Progenitor cell of endocrine pancreas (in vitro differentiated cells): ENCODE data around the gene SMARCA4. TPM values are rescaled to one million over a fixed set of nuclear protein-coding genes. Genes with fewer than 3 reads are reported as not detected.

Source experiments
- DNase-seq: peaks from one replicate; pipeline ENCODE4 v3.0.0; 2021; ENCODE audit warnings: low spot score; ENCODE audit not compliant: unreplicated experiment
- H3K27ac Mint-ChIP-seq: 2 replicates; pipeline ENCODE4 v1.8.0; 2021; ENCODE audit warnings: mild to moderate bottlenecking, moderate library complexity, mixed read lengths
- H3K27me3 Mint-ChIP-seq: 2 replicates; pipeline ENCODE4 v1.8.0; 2021; ENCODE audit warnings: mixed read lengths
- H3K36me3 Mint-ChIP-seq: 2 replicates; pipeline ENCODE4 v1.8.0; 2022; ENCODE audit warnings: mixed read lengths; ENCODE audit not compliant: insufficient read depth
- H3K4me1 Mint-ChIP-seq: 2 replicates; pipeline ENCODE4 v1.8.0; 2021; ENCODE audit warnings: low read depth, mixed read lengths
- H3K4me3 Mint-ChIP-seq: 2 replicates; pipeline ENCODE4 v1.8.0; 2021; ENCODE audit warnings: low read depth, mild to moderate bottlenecking, moderate library complexity, mixed read lengths
- H3K9me3 Mint-ChIP-seq: 2 replicates; pipeline ENCODE4 v1.8.0; 2021; ENCODE audit warnings: low read depth, mixed read lengths
- total RNA-seq: library from RNA; stranded (reverse); gene quantifications from 2 replicates; pipeline ENCODE4 v1.2.1, GENCODE V29; 2021
- TF ChIP-seq, protein P1 (sequence below): fragments of 200-600 bp; sonication (generic); IDR thresholded peaks from one replicate; pipeline ENCODE4 v1.5.0; 2021; ENCODE audit warnings: antibody characterized with exemption, mild to moderate bottlenecking; ENCODE audit not compliant: unreplicated experiment

The SMARCA4 gene
- total RNA-seq, 1 donor from 2014 or later, result 334 TPM

DNA sequence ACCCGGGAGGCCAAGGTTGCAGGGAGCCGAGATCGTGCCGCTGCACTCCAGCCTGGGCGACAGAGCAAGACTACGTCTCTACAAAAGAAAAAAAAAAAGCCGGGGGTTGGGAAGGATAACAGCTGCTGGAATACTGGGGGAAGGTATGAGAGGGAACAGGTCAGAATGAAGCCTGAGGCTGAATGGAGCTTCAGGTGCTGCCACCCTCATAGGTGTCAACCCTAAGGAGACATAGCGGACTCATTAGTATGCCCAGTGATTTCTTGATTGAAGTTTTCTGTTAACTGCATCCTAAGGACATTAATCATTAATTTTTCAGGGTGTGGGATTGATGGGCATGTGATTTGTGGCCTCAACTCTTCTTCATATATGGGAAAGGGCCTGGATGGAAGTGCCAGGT is 6.0 kb downstream of the SMARCA4 start:
- no peak for DNase-seq
- H3K36me3 Mint-ChIP-seq, result peaks cover 7% of the 10 kb centered on the region
- no peaks in the 10 kb centered on the region for H3K9me3 Mint-ChIP-seq
- TF ChIP-seq, protein P1, sequence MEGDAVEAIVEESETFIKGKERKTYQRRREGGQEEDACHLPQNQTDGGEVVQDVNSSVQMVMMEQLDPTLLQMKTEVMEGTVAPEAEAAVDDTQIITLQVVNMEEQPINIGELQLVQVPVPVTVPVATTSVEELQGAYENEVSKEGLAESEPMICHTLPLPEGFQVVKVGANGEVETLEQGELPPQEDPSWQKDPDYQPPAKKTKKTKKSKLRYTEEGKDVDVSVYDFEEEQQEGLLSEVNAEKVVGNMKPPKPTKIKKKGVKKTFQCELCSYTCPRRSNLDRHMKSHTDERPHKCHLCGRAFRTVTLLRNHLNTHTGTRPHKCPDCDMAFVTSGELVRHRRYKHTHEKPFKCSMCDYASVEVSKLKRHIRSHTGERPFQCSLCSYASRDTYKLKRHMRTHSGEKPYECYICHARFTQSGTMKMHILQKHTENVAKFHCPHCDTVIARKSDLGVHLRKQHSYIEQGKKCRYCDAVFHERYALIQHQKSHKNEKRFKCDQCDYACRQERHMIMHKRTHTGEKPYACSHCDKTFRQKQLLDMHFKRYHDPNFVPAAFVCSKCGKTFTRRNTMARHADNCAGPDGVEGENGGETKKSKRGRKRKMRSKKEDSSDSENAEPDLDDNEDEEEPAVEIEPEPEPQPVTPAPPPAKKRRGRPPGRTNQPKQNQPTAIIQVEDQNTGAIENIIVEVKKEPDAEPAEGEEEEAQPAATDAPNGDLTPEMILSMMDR, result no peak
- peak overlapping the region; percentile 42 for H3K27ac Mint-ChIP-seq
- peaks cover 35% of the 10 kb centered on the region for H3K4me1 Mint-ChIP-seq
- H3K27me3 Mint-ChIP-seq, result no peaks in the 10 kb centered on the region
- H3K4me3 Mint-ChIP-seq, result no peak overlapping the region

DNA sequence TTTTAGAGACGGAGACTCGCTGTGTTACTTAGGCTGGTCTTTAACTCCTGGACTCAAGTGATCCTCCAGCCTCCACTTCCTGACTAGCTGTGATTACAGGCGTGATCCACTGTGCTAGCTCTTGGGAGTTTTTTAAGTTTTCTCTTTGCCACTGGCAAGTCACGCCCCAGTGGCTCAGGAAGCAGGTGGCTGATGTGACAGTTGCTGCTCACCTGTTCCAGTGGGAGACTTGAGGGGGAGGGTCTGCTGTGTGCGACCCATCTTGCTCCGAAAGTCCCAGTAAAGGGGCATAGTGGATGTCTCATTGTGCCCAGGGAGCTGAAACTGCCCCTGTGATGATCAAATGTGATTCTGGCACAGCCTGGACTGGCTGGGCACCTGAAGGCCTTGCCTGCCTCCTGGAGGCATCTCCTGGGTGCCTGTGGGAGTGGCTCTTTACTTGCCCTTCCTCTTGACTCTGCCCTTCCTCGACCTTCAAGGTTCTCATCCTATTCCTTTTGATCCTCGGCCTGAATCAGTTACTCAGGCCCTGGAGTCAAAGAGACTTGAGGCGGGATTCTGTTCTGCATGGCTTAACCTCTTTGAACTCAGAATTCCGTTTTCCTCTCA is 7.8 kb downstream of the SMARCA4 start:
- Mint-ChIP-seq H3K4me1 (peaks cover 29% of the 10 kb centered on the region), H3K27ac (peak overlapping the region; percentile 73), H3K36me3 (peaks cover 10% of the 10 kb centered on the region), H3K4me3 (no peak overlapping the region), H3K27me3 (no peaks in the 10 kb centered on the region), H3K9me3 (no peaks in the 10 kb centered on the region)
- TF ChIP-seq, protein P1, result no peak
- DNase-seq, result no peak

DNA sequence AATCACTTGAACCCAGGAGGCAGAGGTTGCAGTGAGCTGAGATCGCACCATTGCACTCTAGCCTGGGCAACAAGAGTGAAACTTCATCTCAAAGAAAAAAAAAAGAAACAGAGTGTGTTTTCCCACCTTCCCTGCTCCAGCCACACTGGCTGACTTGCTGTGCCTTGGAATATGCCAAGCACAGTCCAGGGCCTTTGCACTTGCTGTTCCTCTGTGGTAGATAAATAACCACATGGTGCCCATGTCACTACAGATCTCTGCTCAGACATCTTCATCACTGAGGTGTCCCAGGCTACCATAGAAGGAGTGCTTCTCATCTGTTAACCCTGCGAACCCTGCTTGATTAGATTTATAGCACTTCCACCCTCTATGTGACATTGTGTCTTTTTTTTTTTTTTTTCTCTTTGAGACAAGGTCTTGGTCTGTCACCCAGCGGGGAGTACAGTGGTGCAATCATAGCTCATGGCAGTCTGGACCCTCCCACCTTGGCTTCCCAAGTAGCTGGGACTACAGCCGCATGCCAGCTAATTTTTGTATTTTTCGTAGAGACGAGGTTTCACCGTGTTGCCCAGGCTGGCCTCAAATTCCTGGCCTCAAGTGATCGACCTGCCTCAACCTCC is 10.4 kb downstream of the SMARCA4 start:
- Mint-ChIP-seq H3K27me3 (no peaks in the 10 kb centered on the region), H3K9me3 (no peaks in the 10 kb centered on the region), H3K27ac (peak overlapping the region; percentile 49), H3K4me3 (no peak overlapping the region), H3K36me3 (peaks cover 13% of the 10 kb centered on the region), H3K4me1 (peaks cover 28% of the 10 kb centered on the region)
- TF ChIP-seq, protein P1, result no peak
- DNase-seq, result no peak

DNA sequence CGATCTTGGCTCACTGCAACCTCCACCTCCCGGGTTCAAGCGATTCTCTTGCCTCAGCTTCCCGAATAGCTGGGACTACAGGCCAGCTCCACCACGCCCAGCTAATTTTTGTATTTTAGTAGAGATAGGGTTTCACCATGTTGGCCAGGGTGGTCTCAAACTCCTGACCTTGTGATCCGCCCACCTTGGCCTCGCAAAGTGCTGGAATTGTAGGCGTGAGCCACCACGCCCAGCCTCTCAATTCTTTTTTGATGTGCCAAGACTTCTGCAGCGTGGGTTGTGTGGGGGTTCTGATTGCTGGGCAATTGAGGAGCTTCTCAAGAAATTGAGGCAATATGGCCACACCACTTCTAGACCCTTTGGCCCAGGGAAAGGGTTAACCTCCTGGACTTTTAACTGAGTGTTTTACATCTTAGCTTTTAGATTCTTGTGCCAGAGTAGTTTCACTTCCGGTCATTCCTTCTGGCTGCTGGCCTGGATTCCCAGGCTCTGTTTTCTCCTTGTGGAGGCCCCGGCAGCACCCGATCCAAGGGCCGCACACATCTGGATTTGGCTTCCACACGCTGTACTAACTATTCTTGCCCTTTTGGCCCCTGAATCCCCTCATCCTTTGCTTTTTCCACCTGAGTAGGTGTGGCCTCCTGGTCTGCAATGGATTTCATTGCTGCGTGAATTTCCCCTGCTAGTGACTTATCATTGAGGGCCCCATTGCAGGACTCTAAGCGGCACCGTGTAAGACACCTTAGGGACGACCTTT is 14.7 kb downstream of the SMARCA4 start:
- no peak overlapping the region for H3K4me3 Mint-ChIP-seq
- TF ChIP-seq, protein P1, result no peak
- H3K4me1 Mint-ChIP-seq, result peaks cover 16% of the 10 kb centered on the region
- H3K36me3 Mint-ChIP-seq, result peaks cover 14% of the 10 kb centered on the region
- no peaks in the 10 kb centered on the region for H3K27me3 Mint-ChIP-seq
- no peak for DNase-seq
- H3K27ac Mint-ChIP-seq, result peak overlapping the region; percentile 89
- no peaks in the 10 kb centered on the region for H3K9me3 Mint-ChIP-seq

DNA sequence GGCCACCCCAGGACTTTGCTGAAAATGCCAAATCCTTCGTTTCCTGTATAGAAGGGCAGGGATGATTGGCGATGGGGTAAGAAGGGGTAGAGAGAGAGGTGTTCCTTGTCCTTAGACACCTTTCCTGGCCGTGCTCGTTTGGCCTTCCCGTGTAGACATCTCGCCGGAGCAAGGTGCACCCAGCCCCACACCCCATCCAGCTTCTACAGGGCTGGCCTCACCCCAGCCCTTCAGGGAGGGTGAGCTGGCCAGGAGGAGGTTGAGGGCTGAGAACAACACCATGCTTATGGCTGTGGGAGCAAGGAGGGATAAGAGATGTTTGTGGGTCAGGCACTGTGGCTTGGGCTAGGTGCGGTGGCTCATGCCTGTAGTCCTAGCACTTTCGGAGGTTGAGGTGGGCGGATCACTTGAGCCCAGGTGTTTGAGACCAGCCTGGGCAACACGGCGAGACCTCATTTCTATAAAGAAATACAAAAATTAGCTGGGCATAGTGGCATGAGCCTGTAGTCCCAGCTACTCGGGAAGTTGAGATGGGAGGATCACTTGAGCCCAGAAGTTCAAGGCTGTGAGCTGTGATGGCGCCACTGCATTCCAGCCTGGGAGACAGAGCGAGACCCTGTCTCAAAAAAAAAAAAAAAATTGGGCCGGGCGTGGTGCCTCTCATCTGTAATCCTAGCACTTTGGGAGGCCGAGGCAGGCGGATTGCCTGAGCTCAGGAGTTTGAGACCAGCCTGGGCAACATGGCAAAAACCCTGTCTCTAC is 15.5 kb downstream of the SMARCA4 start:
- peaks cover 13% of the 10 kb centered on the region for H3K36me3 Mint-ChIP-seq
- no peaks in the 10 kb centered on the region for H3K27me3 Mint-ChIP-seq
- TF ChIP-seq, protein P1, result no peak
- H3K4me1 Mint-ChIP-seq, result peaks cover 16% of the 10 kb centered on the region
- no peak overlapping the region for H3K4me3 Mint-ChIP-seq
- no peak for DNase-seq
- no peaks in the 10 kb centered on the region for H3K9me3 Mint-ChIP-seq
- peak overlapping the region; percentile 89 for H3K27ac Mint-ChIP-seq
